ENCODE results near the gene CCDC85B. TPM values are rescaled to one million over a fixed set of nuclear protein-coding genes. Genes with fewer than 3 reads are reported as not detected.

CCDC85B gene
- total and polyA plus RNA-seq, 2 of the 13 experiments (the other 11 are each of a cell fraction or from before 2014, with no cell fraction given), result 8.2 to 19.5 TPM

DNA sequence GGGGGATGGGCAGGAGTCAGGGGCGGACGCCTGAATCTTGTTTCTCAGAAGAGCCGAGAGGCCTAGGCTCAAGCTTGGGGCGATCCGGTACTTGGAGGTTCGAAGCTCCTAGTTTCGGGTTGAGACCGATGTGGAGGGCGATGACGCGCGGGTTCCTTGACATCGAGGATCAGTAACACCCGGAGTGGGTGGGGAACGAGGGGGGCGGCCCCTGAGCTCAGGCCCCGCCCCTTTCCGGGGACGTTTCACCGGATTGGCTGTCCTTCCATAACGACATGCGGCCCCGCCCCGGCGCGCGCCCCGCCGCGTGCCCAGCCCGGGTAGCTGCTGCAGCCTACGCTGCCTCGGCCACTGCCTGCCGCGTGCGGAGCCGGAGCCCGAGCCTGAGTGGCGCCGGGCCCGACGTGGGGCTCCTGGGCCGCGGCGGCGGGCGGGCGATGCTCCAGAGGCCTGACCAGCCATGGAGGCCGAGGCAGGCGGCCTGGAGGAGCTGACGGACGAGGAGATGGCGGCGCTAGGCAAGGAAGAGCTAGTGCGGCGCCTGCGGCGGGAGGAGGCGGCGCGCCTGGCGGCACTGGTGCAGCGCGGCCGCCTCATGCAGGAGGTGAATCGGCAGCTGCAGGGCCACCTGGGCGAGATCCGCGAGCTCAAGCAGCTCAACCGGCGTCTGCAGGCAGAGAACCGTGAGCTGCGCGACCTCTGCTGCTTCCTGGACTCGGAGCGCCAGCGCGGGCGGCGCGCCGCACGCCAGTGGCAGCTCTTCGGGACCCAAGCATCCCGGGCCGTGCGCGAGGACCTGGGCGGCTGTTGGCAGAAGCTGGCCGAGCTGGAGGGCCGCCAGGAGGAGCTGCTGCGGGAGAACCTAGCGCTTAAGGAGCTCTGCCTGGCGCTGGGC, at the start of gene CCDC85B (continued):
- TF ChIP-seq, protein P1, sequence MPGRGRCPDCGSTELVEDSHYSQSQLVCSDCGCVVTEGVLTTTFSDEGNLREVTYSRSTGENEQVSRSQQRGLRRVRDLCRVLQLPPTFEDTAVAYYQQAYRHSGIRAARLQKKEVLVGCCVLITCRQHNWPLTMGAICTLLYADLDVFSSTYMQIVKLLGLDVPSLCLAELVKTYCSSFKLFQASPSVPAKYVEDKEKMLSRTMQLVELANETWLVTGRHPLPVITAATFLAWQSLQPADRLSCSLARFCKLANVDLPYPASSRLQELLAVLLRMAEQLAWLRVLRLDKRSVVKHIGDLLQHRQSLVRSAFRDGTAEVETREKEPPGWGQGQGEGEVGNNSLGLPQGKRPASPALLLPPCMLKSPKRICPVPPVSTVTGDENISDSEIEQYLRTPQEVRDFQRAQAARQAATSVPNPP (CRISPR knock-in tag; IDR thresholded peaks at IDR 0.05), result peak; percentile 92
- TF ChIP-seq SP5 (CRISPR knock-in tag; IDR thresholded peaks at IDR 0.05; ENCODE audit: borderline replicate concordance, low read depth) (peak; percentile 31; the same call in 1 of the 2 replicates), CBX5 (CRISPR knock-in tag; IDR thresholded peaks at IDR 0.05; ENCODE audit: borderline replicate concordance) (no peak), ZNF432 (CRISPR knock-in tag; IDR thresholded peaks at IDR 0.05; ENCODE audit: borderline replicate concordance) (no peak), MTF2 (CRISPR knock-in tag; IDR thresholded peaks at IDR 0.05; ENCODE audit: borderline replicate concordance) (no peak), AGO2 (optimal IDR thresholded peaks at IDR 0.05; ENCODE audit: low read depth, low read length) (no peak), JUNB (CRISPR knock-in tag; IDR thresholded peaks at IDR 0.05; ENCODE audit: borderline replicate concordance) (peak; percentile 40; the same call in 1 of the 2 replicates), ZSCAN30 (CRISPR knock-in tag; IDR thresholded peaks at IDR 0.05) (no peak), NCOA2 (CRISPR knock-in tag; IDR thresholded peaks at IDR 0.05) (no peak; the same call in 1 of the 2 replicates), ZNF235 (CRISPR knock-in tag; IDR thresholded peaks at IDR 0.05; ENCODE audit: borderline replicate concordance) (0 out of 2 replicates have a peak, but pooled peaks have one; percentile 22), ZNF180 (CRISPR knock-in tag; IDR thresholded peaks at IDR 0.05; ENCODE audit: borderline replicate concordance, low read depth) (no peak), SRSF4 (IDR thresholded peaks at IDR 0.05; ENCODE audit: low read depth, low read length, poor library complexity, severe bottlenecking) (no peak), KDM4B (CRISPR knock-in tag; IDR thresholded peaks at IDR 0.05) (no peak), HOMEZ (CRISPR knock-in tag; IDR thresholded peaks at IDR 0.05; ENCODE audit: low read depth) (no peak), ERF (CRISPR knock-in tag; IDR thresholded peaks at IDR 0.05) (peak; percentile 58; the same call in 1 of the 2 replicates), HIVEP1 (CRISPR knock-in tag; IDR thresholded peaks at IDR 0.05) (0 out of 2 replicates have a peak, but pooled peaks have one; percentile 7), ZBTB20 (CRISPR knock-in tag; IDR thresholded peaks at IDR 0.05; ENCODE audit: borderline replicate concordance, low read depth) (no peak), MBD4 (IDR thresholded peaks at IDR 0.05; ENCODE audit: borderline replicate concordance, low read length) (no peak), ZNF660 (CRISPR knock-in tag; IDR thresholded peaks at IDR 0.05; ENCODE audit: borderline replicate concordance, low read depth) (no peak), ZNF232 (CRISPR knock-in tag; IDR thresholded peaks at IDR 0.05; ENCODE audit: borderline replicate concordance) (no peak)
- TF ChIP-seq, protein P2, sequence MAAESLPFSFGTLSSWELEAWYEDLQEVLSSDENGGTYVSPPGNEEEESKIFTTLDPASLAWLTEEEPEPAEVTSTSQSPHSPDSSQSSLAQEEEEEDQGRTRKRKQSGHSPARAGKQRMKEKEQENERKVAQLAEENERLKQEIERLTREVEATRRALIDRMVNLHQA (CRISPR knock-in tag; IDR thresholded peaks at IDR 0.05), result no peak
- TF ChIP-seq, protein P3, sequence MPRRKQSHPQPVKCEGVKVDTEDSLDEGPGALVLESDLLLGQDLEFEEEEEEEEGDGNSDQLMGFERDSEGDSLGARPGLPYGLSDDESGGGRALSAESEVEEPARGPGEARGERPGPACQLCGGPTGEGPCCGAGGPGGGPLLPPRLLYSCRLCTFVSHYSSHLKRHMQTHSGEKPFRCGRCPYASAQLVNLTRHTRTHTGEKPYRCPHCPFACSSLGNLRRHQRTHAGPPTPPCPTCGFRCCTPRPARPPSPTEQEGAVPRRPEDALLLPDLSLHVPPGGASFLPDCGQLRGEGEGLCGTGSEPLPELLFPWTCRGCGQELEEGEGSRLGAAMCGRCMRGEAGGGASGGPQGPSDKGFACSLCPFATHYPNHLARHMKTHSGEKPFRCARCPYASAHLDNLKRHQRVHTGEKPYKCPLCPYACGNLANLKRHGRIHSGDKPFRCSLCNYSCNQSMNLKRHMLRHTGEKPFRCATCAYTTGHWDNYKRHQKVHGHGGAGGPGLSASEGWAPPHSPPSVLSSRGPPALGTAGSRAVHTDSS (CRISPR knock-in tag; conservative IDR thresholded peaks at IDR 0.05), result no peak
- TF ChIP-seq, protein P4, sequence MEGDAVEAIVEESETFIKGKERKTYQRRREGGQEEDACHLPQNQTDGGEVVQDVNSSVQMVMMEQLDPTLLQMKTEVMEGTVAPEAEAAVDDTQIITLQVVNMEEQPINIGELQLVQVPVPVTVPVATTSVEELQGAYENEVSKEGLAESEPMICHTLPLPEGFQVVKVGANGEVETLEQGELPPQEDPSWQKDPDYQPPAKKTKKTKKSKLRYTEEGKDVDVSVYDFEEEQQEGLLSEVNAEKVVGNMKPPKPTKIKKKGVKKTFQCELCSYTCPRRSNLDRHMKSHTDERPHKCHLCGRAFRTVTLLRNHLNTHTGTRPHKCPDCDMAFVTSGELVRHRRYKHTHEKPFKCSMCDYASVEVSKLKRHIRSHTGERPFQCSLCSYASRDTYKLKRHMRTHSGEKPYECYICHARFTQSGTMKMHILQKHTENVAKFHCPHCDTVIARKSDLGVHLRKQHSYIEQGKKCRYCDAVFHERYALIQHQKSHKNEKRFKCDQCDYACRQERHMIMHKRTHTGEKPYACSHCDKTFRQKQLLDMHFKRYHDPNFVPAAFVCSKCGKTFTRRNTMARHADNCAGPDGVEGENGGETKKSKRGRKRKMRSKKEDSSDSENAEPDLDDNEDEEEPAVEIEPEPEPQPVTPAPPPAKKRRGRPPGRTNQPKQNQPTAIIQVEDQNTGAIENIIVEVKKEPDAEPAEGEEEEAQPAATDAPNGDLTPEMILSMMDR (CRISPR knock-in tag; IDR thresholded peaks at IDR 0.05), result no peak

Measured in HepG2 (cell line).